GM23338 (cell line): ENCODE results near the gene NAPSA. TPM values are rescaled to one million over a fixed set of nuclear protein-coding genes. Genes with fewer than 3 reads are reported as not detected.
A peak's percentile ranks its signal among the peaks of the same experiment; 100 is the strongest.

Experiments used
- ATAC-seq: fragments of 200-7000 bp; cut with Tn5 transposase; 3 replicates; pipeline ENCODE4 v1.9.1; 2020
- DNase-seq: peaks from one replicate; pipeline ENCODE4 v3.0.0-alpha.2; 2015; ENCODE audit warnings: low spot score
- H2AFZ ChIP-seq: fragments of 200-600 bp; sonication (generic); 2 replicates; pipeline ENCODE4 v1.8.0; 2016; ENCODE audit warnings: antibody characterized with exemption, mild to moderate bottlenecking, moderate library complexity
- H3F3A ChIP-seq: fragments of 200-600 bp; sonication (generic); replicated peaks from 2 replicates; pipeline ENCODE4 v1.8.0; 2017; ENCODE audit warnings: antibody characterized with exemption, mixed run types, low read depth
- H3K27ac ChIP-seq: fragments of 200-600 bp; sonication (generic); 2 replicates; pipeline ENCODE4 v1.6.1; 2016; ENCODE audit warnings: low read depth
- H3K27me3 ChIP-seq: fragments of 200-600 bp; sonication (generic); 2 replicates; pipeline ENCODE4 v1.8.0; 2016; ENCODE audit warnings: mild to moderate bottlenecking, mixed run types, moderate library complexity; ENCODE audit not compliant: insufficient read depth
- H3K36me3 ChIP-seq: fragments of 200-600 bp; sonication (generic); 2 replicates; pipeline ENCODE4 v1.8.0; 2016; ENCODE audit warnings: mild to moderate bottlenecking; ENCODE audit not compliant: insufficient read depth
- H3K4me1 ChIP-seq: fragments of 200-600 bp; sonication (generic); 2 replicates; pipeline ENCODE4 v1.8.0; 2016; ENCODE audit warnings: mild to moderate bottlenecking, moderate library complexity; ENCODE audit not compliant: insufficient read depth
- H3K4me2 ChIP-seq: fragments of 200-600 bp; sonication (generic); 2 replicates; pipeline ENCODE4 v1.7.1; 2017; ENCODE audit warnings: mixed run types
- H3K4me3 ChIP-seq: fragments of 200-600 bp; sonication (generic); 2 replicates; pipeline ENCODE4 v1.6.1; 2016; ENCODE audit warnings: mixed run types
- H3K79me2 ChIP-seq: fragments of 200-600 bp; sonication (generic); replicated peaks from 2 replicates; pipeline ENCODE4 v1.8.0; 2017; ENCODE audit warnings: mild to moderate bottlenecking; ENCODE audit not compliant: insufficient read depth
- H3K9me2 ChIP-seq: fragments of 200-600 bp; sonication (generic); 2 replicates; pipeline ENCODE4 v1.8.0; 2017; ENCODE audit not compliant: insufficient read depth
- H4K20me1 ChIP-seq: fragments of 200-600 bp; sonication (generic); replicated peaks from 2 replicates; pipeline ENCODE4 v1.8.0; 2017; ENCODE audit warnings: mild to moderate bottlenecking; ENCODE audit not compliant: insufficient read depth
- H3K27ac Mint-ChIP-seq: 2 replicates; pipeline ENCODE4 v1.8.0; 2020; ENCODE audit warnings: inconsistent platforms, mild to moderate bottlenecking, moderate library complexity, mixed read lengths
- H3K27me3 Mint-ChIP-seq: 3 replicates; pipeline ENCODE4 v1.8.0; 2022; ENCODE audit warnings: low read depth, mild to moderate bottlenecking, moderate library complexity, mixed read lengths, inconsistent platforms; ENCODE audit not compliant: insufficient read depth, poor library complexity
- H3K36me3 Mint-ChIP-seq: 3 replicates; pipeline ENCODE4 v1.8.0; 2021; ENCODE audit warnings: low read depth, mild to moderate bottlenecking, inconsistent platforms, moderate library complexity, mixed read lengths
- H3K4me1 Mint-ChIP-seq: 3 replicates; pipeline ENCODE4 v1.8.0; 2020; ENCODE audit warnings: mild to moderate bottlenecking, inconsistent platforms, mixed read lengths
- H3K4me3 Mint-ChIP-seq: 3 replicates; pipeline ENCODE4 v1.8.0; 2021; ENCODE audit warnings: moderate library complexity, mild to moderate bottlenecking, inconsistent platforms, mixed read lengths
- H3K9me3 Mint-ChIP-seq: 3 replicates; pipeline ENCODE4 v1.8.0; 2020; ENCODE audit warnings: moderate library complexity, mild to moderate bottlenecking, inconsistent platforms, mixed read lengths
- EZH2 ChIP-seq: fragments of 200-600 bp; sonication (generic); IDR thresholded peaks from one replicate; pipeline ENCODE4 v1.8.0; 2017; ENCODE audit warnings: antibody characterized with exemption, mild to moderate bottlenecking, low read depth; ENCODE audit not compliant: unreplicated experiment
- JUNB ChIP-seq: IDR thresholded peaks from one replicate; pipeline ENCODE4 v1.6.1; 2016; ENCODE audit warnings: antibody characterized with exemption; ENCODE audit not compliant: unreplicated experiment
- POLR2AphosphoS5 ChIP-seq: IDR thresholded peaks from 2 replicates; pipeline ENCODE4 v1.6.1; 2016; ENCODE audit warnings: antibody characterized with exemption, low read depth
- STAT1 ChIP-seq: IDR thresholded peaks from one replicate; pipeline ENCODE4 v1.6.1; 2016; ENCODE audit warnings: antibody characterized with exemption; ENCODE audit not compliant: unreplicated experiment
- ZNF114 ChIP-seq: fragments of 250-450 bp; sonication (Bioruptor Pico); IDR thresholded peaks from 2 replicates; pipeline ENCODE4 v1.5.0; 2020; ENCODE audit warnings: mild to moderate bottlenecking, moderate library complexity
- polyA plus RNA-seq: library from polyadenylated mRNA; unstranded; fragments of >200 nt; fragmentation: Nextera tagmentation; extraction: Ambion mirVana; gene quantifications from 2 replicates; pipeline ENCODE4 v1.2.1, GENCODE V29; 2016
- total RNA-seq: library from RNA; depleted of rRNA; stranded (reverse); fragments of >200 nt; shearing (Covaris generic); gene quantifications from 2 replicates; pipeline ENCODE4 v1.2.3, GENCODE V29; 2014
- TF ChIP-seq, protein P1 (sequence below), 2 experiments: fragments of 200-600 bp in 1 of 2; sonication (generic) in 1 of 2; conservative IDR thresholded peaks; 2 replicates each; pipeline versions ENCODE4 v1.5.1 to v1.6.1; 2016 to 2017; ENCODE audit warnings: antibody characterized with exemption in 2 of 2, low read depth in 2 of 2, mild to moderate bottlenecking in 2 of 2, moderate library complexity in 1 of 2
- TF ChIP-seq, protein P2 (sequence below): IDR thresholded peaks from one replicate; pipeline ENCODE4 v1.6.1; 2018; ENCODE audit warnings: antibody characterized with exemption; ENCODE audit not compliant: unreplicated experiment
- TF ChIP-seq, protein P3 (sequence below): IDR thresholded peaks from 2 replicates; pipeline ENCODE4 v1.6.1; 2016; ENCODE audit warnings: antibody characterized with exemption

The NAPSA gene
- total and polyA plus RNA-seq, 2 experiments from 2014 or later = 0.14 to 0.99 TPM

DNA sequence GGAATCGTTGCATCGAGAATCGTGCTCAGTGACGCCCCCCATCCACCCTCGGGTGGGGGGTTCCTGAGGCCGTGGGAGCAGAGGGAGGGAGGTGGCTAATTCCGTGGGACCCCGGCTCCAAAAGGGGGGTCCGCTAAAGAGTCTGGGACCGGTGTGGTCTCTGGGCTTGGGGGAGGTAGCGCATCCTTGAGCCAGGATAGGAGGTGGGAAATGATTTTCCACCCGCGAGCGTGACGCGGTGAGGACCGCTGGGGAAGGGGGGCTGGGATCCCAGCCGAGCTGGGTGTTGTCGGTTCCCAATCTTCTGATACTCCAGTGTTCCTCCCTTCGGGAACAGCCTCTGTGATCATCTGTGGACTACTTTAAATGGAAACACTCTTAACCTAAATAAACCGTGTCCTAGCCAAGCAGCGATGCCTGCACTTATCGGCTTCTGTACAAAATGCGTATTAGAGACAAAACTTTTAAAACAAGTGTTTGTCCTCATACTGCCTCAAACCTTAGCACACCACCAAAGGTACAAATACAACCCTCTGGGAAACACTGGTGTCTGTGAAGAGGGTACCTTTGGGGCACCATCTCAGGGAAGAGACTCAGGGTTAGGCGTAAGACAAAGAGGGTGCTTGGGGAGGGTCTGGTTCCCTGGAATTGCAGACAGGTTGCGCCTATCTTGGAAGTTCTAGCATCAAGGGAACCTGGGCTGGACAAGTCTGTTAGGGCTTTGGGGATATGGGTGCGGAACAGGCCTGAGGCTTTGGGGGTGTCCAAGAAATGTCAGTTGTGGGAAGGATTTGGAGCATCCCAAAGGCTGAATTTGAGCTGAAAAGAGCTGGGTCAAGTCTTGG is 52.2 kb downstream of the NAPSA start:
- H3K27ac Mint-ChIP-seq = no peak overlapping the region
- Histone ChIP-seq H4K20me1 (no peaks in the 10 kb centered on the region), H3K27ac (peak overlapping the region; percentile 99), H3K4me1 (peaks cover 12% of the 10 kb centered on the region), H3K36me3 (no peaks in the 10 kb centered on the region; the same call in 1 of the 2 replicates), H3K4me2 (peak overlapping the region; percentile 95), H3K27me3 (peaks cover 2% of the 10 kb centered on the region), H3K79me2 (no peaks in the 10 kb centered on the region), H2AFZ (no peak overlapping the region), H3K4me3 (peak overlapping the region; percentile 79), H3F3A (peaks cover 32% of the 10 kb centered on the region), H3K9me2 (no peaks in the 10 kb centered on the region)
- DNase-seq (peak; percentile 34), ATAC-seq (no peak)
- H3K4me3 Mint-ChIP-seq = no peak overlapping the region
- peaks cover 87% of the 10 kb centered on the region for H3K9me3 Mint-ChIP-seq
- H3K36me3 Mint-ChIP-seq = peaks cover 31% of the 10 kb centered on the region
- H3K4me1 Mint-ChIP-seq = no peaks in the 10 kb centered on the region
- H3K27me3 Mint-ChIP-seq = peaks cover 10% of the 10 kb centered on the region
- TF ChIP-seq ZNF114 (CRISPR knock-in tag) (no peak), STAT1 (no peak), POLR2AphosphoS5 (no peak; the same call in 1 of the 2 replicates), EZH2 (no peak), JUNB (no peak)
- TF ChIP-seq, protein P1, sequence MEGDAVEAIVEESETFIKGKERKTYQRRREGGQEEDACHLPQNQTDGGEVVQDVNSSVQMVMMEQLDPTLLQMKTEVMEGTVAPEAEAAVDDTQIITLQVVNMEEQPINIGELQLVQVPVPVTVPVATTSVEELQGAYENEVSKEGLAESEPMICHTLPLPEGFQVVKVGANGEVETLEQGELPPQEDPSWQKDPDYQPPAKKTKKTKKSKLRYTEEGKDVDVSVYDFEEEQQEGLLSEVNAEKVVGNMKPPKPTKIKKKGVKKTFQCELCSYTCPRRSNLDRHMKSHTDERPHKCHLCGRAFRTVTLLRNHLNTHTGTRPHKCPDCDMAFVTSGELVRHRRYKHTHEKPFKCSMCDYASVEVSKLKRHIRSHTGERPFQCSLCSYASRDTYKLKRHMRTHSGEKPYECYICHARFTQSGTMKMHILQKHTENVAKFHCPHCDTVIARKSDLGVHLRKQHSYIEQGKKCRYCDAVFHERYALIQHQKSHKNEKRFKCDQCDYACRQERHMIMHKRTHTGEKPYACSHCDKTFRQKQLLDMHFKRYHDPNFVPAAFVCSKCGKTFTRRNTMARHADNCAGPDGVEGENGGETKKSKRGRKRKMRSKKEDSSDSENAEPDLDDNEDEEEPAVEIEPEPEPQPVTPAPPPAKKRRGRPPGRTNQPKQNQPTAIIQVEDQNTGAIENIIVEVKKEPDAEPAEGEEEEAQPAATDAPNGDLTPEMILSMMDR (conservative IDR thresholded peaks at IDR 0.05; ENCODE audit: low read depth in 2 of 2) = no peak
- TF ChIP-seq, protein P2, sequence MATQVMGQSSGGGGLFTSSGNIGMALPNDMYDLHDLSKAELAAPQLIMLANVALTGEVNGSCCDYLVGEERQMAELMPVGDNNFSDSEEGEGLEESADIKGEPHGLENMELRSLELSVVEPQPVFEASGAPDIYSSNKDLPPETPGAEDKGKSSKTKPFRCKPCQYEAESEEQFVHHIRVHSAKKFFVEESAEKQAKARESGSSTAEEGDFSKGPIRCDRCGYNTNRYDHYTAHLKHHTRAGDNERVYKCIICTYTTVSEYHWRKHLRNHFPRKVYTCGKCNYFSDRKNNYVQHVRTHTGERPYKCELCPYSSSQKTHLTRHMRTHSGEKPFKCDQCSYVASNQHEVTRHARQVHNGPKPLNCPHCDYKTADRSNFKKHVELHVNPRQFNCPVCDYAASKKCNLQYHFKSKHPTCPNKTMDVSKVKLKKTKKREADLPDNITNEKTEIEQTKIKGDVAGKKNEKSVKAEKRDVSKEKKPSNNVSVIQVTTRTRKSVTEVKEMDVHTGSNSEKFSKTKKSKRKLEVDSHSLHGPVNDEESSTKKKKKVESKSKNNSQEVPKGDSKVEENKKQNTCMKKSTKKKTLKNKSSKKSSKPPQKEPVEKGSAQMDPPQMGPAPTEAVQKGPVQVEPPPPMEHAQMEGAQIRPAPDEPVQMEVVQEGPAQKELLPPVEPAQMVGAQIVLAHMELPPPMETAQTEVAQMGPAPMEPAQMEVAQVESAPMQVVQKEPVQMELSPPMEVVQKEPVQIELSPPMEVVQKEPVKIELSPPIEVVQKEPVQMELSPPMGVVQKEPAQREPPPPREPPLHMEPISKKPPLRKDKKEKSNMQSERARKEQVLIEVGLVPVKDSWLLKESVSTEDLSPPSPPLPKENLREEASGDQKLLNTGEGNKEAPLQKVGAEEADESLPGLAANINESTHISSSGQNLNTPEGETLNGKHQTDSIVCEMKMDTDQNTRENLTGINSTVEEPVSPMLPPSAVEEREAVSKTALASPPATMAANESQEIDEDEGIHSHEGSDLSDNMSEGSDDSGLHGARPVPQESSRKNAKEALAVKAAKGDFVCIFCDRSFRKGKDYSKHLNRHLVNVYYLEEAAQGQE = no peak
- TF ChIP-seq, protein P3, sequence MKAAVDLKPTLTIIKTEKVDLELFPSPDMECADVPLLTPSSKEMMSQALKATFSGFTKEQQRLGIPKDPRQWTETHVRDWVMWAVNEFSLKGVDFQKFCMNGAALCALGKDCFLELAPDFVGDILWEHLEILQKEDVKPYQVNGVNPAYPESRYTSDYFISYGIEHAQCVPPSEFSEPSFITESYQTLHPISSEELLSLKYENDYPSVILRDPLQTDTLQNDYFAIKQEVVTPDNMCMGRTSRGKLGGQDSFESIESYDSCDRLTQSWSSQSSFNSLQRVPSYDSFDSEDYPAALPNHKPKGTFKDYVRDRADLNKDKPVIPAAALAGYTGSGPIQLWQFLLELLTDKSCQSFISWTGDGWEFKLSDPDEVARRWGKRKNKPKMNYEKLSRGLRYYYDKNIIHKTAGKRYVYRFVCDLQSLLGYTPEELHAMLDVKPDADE = no peak
